HG02870 (cell line): ENCODE data around the gene HESX1.

ENCODE experiments used
- ATAC-seq: cut with Tn5 transposase; IDR thresholded peaks from one replicate; pipeline ENCODE4 v1.9.1; 2021; ENCODE audit warnings: mild to moderate bottlenecking, moderate library complexity; ENCODE audit not compliant: unreplicated experiment

HESX1 gene

DNA sequence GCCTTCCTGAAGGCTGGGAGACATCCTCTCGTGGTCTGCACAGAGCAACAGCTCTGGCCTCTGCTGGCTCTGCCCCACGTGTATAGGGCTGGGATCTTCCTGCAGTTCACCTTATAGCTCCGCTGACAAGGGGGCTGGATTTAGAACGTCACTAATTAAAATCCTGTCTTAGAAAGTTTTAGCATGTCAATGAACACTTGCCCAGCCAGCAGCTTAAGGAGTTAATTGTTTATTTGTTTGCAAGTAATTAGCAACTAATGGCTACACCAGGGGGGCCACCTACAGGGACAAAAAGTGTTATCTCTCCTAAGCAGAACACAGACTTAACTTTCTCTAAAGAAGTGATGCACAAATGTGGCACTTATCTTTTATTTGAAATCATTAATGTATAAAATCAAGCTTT, at the start of gene HESX1:
Gene HESX1 (minus strand): TSS at position 84 of the 403 bp plus-strand sequence. CDS start 60 bp downstream, at position 24.
- no peak for ATAC-seq

GRCh38 chr3:57244946-57245345, 45.2 kb upstream of the HESX1 start:
- no peak for ATAC-seq

DNA sequence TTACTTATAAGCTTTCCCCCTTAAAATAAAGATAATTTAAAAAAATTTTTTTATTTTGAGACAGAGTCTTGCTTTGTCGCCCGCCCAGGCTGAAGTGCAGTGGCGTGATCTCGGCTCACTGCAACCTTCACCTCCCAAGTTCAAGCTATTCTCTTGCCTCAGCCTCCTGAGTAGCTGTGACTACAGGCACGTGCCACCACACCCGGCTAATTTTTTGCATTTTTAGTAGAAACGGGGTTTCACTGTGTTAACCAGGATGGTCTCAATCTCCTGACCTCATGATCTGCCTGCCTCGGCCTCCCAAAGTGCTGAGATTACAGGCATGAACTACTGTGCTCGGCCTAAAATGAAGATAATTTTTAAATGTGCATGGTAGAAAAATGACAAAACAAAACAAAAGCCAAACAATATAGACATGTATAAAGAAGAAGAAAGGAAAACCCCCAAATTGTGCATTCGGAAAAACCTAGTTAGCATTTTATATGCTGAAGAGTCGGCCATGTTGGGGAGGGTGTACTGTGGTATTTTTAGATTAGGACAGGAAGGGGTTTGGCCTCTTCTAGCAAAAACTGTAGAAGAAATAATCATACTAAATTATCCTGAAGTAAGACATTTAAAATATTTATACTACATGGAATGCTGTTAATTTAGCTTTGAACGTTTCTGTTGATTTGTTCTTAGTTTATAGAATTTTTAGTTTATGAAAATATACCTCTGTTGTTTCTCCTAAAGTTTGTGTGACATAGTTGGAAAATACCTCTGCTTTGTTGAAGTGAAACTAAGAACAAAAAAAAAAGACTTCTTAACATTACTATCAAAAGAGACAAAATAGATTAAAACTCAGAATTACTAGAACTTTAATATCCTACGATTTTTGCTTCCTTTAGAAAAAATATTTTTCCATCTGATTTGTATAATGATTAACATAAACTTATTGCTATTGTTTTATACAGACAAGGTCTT, 35.1 kb upstream of the HESX1 start:
- no peak for ATAC-seq

DNA sequence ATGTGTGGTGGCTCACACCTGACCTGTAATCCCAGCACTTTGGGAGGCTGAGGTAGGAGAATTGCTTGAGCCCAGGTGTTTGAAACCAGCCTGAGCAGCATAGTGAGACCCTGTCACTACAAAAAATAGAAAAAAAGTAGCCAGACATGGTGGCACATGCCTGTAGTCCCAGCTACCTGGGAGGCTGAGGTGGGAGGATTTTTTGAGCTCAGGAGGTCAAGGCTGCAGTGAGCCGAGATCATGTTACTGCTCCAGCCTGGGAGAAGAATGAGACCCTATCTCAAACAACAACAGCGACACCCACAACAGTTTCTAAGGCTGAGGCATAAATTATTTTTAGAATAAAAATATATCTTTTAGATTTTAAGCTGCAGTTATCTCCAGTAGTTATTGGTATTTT, 34.0 kb upstream of the HESX1 start:
- no peak for ATAC-seq

DNA sequence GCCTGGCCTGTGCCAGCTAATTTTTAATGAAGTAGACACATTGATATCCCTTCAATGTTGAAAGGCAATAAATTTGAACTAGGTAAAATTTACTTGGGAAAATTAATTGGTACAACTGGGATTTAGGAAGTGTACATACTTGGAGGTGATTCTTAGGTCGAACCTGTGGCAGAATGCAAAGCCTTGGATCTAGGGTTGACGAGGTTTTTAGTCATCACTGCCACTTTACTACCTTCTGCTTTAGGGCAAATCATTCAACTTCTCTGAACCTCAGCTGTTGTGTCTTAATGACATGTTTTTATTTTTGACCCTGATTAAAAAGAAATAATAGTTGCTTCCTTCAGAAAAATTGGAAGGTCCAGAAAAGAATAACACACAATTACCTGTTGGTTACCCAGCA, 30.2 kb upstream of the HESX1 start:
- no peak for ATAC-seq

GRCh38 chr3:57227930-57228751, 28.4 kb upstream of the HESX1 start:
- peak; percentile 35 for ATAC-seq

DNA sequence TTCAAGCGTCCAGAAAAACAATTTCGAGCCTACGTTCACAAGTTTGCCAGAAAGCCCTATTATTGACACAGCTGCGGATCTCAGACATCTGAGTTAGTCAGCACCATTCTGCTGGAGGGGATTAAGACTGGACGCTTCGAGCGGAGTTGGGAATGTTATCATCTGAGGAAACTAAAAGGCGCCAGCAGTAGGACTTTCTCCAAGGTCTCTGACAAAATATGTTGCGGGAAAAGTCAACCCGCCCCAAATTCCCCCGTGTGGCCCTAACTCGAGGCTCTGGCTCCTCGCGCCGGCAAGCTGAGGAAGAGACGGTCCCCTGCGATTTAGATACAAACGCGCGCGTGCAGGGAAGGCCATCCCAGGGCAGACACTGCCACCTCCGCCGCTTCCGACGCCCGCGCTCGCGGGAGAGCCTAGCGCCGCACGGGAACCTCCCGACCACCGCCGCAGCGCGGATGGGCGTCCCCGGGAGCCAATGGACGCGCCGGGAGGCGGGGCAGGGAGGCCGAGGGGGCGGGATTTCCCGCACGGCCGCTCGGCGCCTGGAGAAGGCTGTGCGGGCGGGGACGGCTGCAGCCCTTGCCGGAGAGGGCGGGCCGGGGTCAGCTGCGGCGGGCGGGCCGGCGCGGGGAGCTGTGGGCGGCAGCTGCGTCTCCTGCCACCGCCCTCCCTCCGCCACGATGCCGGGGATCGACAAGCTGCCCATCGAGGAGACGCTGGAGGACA, 27.6 kb upstream of the HESX1 start, which contains the start of gene APPL1:
Gene APPL1 (plus strand): TSS at position 526 of the 726 bp plus-strand sequence. CDS start 155 bp downstream, at position 681.
- ATAC-seq, result peak; percentile 84

DNA sequence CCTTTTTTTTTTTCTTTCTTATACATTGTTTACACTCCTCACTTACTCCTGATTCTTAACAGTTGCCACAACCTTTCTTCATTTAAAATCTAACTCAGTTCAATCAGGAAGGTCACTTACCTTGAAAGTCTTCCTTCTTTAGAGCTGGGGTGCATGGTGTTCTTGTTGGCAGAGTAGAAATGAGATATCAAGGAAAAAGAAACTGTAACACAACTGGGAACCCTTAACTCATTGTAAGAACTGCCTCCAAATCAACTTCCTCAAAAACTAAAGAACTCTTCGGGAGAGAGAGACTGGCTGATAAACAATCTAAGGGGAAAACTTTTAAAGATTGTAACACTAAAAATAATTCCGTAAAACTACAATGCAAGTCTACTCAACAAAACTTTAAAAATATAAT, 26.4 kb upstream of the HESX1 start:
- ATAC-seq, result no peak

DNA sequence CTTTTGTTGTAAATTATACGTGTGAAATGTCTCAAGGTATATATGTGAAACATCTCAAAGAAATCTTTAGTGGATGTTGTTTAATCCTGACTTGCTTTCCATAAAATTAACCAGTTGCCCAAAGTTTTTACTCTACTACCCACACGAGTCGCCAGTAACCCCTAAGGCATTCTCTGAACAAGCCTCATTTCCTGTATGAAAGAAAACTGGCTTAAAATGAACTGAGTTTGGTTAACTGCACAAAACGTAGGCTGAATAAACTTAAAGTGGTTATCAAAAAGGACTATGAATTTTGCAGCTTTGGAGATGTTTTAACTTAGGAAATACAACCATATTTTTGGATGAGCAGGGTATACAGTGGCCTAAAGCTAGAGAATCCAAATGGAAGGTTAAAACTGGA, 25.1 kb upstream of the HESX1 start:
- no peak for ATAC-seq

DNA sequence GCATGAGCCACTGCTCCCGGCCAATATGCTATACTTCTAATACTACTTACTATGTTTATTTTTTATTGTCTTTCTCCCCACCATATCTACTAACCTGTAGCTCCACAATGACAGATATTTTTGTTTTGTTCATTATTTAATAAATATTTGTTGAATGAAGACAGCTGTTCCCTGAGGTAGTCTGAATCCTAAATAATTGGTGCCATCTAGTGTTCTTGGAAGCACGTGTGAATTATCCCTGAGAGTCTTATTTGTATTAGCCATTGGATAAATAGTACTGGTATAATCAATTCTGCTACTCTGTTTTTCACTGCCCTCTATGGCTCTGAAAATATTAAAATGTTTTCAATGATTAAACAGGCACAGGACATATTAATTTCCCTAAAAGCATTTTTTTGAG, 22.1 kb upstream of the HESX1 start:
- no peak for ATAC-seq

DNA sequence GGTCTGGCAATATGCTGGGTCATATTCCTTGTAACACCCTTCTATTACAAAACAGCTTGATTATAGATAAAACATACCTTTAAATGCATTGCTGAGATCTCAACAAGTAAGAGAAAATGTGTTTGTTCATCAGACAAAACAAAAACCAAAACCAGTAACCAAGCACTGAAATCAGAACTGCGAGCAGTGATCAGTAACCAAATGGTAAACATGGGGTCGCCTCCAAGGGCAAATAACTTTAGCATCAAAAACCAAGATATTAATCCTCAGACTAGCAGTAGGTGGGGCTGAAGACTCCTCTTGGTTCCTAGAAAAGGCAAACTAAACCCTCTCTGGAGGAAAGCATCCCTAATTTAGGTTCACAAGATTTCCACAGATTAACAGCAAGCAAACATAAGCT, 6.6 kb upstream of the HESX1 start:
- no peak for ATAC-seq

GRCh38 chr3:57194641-57195040, 5.1 kb downstream of the HESX1 start:
- ATAC-seq, result no peak

- ATAC-seq, result no peak
Observed at GRCh38 chr3:57192028-57192427, 7.8 kb downstream of the HESX1 start.

- ATAC-seq, result no peak
Observed at GRCh38 chr3:57184526-57184925, 15.3 kb downstream of the HESX1 start.

DNA sequence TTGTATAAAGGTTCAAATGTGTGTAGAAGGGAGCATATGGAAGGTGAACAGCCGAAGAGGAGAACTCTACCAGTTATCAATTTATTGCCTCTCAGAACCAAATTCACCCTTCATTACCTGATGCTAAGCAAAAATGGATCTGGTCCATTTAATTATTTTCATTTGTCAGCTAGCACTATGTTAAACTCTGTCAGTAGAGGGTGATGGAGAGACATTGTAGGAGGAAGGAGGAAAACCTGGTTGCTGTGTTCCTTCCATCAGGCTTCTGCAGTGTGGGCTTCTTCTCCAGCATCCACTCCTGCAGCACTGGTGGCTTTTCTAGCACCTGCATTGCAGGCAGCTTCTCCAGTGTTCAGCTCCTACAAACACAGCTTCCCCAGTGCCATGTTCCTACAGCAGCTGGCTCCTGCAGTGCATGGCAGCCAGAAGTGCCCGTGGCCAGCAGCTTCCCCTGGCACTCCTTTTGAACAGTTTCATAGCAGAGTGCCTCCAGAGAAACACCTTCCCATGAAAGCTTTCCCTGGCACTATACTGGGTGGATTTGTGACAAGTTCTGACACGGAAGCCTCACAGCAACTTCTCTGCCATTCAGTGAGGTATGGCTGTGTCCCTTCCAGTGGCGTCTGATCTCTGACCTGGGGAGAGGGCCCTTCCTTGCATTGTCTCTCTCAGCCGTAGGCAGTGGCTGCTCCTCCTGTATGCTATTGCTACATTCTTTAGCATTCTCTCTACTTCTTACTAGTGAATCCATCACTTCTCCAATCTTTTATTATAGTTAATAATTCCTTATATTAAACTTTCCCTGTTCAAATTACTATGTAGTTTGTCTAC, 20.0 kb downstream of the HESX1 start:
- ATAC-seq, result no peak

DNA sequence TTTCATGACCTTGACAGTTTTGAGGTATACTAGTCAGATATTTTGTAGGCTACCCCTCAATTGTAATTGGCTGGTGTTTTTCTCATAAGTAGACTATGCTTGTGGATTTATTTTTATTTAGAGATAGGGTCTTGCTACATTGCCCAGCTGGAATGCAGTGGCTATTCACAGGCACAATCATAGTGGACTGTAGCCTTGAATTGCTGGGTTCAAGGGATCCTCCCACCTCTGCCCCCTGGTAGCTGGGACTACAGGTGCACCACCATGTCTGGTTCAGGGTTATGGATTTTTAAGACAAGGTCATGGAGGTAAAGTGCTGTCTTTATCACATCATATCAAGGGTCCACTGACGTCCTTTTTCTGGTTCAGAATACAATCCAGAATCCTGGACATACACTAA, 23.7 kb downstream of the HESX1 start:
- no peak for ATAC-seq

DNA sequence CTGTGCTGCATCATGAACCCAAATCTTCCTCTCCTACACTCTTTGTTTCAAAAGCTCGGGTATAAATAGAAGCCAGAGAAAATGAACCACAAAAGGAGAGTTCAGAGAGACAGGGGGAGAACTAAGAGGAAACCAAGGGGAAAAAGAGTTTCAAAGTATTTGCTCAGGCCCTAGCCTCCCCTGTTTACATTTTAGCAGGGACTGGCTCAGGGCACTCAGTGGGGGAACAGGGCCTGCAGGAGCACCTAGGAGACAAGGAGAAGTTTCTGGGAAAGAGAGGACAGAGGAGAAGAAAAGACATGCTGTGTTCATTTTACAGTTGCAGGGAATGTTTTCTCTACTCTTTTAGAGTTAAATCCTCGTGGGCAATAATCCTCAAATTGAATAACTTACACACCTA, 26.1 kb downstream of the HESX1 start:
- no peak for ATAC-seq

DNA sequence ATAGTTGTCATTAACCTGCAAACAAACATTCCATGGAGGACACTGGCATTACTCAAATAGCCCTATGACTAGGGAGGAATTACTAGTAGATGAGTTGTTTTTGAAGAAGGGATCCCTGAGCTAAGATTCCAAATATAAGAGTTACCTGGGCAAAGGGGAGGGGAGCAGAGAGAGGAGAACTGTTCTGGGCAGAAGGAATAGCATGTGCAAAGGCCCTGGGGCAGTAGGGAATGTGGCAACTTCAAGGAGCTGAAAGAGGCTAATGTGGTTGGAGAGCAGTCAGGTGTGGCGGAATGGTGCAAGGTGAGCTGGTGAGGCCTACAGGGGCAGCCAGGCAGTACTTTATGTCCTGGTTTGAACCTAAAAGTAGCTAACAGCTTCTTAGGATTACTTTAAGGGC, 28.8 kb downstream of the HESX1 start:
- ATAC-seq, result no peak

- ATAC-seq, result peak; percentile 61
Observed at GRCh38 chr3:57169872-57170623, 29.7 kb downstream of the HESX1 start.
